Uterus (tissue), 2 donors: Measurements from ENCODE around the gene SMOC2.

Experiments
- CTCF ChIP-seq, 4 experiments: fragments of 200-600 bp in 2 of 4; fragments of 450-650 bp in 2 of 4; sonication (generic) in 2 of 4; IDR thresholded peaks; one replicate each; pipeline ENCODE4 v1.5.1; 2016 to 2019; ENCODE audit warnings: antibody characterized with exemption in 4 of 4, mild to moderate bottlenecking in 2 of 4, moderate library complexity in 1 of 4
- POLR2A ChIP-seq, 2 donors: fragments of 450-650 bp; IDR thresholded peaks; one replicate each; pipeline ENCODE4 v1.6.1; 2016; ENCODE audit warnings: antibody characterized with exemption in 2 of 2, mild to moderate bottlenecking in 1 of 2, moderate library complexity in 1 of 2

GRCh38 chr6:168526841-168527281, 85.9 kb downstream of the SMOC2 start:
- no peak for TF ChIP-seq CTCF (IDR thresholded peaks at IDR 0.05)
- no peak for TF ChIP-seq POLR2A (IDR thresholded peaks at IDR 0.05)
